Measurements from ENCODE around the gene COL8A2. TPM values are rescaled to one million over a fixed set of nuclear protein-coding genes. Genes with fewer than 3 reads are reported as not detected.

Gene COL8A2
- total RNA-seq, 2 donors from 2014 or later, result 0.08 TPM; not detected in 1

DNA sequence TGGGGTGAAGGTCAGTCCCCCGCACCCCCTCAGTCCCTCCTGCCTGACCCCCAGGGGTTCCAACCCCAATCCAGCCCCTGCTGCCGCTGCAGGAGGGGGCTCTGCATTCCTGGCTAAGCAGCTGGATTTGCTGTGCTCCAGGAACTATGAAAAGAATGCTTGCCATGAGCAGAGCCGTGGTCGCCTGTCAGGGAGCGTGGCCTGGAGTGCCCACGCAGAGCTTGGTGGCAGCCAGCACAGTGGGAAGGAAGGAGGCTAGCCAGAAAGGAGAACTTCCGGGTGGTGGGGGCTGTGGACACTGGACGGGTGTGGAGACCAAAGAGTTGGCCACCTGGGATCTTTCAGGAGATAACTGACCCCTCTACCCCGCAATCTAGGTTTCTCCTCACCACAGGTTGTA is 5.6 kb downstream of the COL8A2 start:
- peaks cover 11% of the 10 kb centered on the region for H3K4me1 Mint-ChIP-seq
- no peak for ATAC-seq (replicated peaks)
- H3K27me3 Mint-ChIP-seq, result peaks cover 28% of the 10 kb centered on the region
- no peaks in the 10 kb centered on the region for H3K36me3 Mint-ChIP-seq (ENCODE audit: low read depth)
- H3K4me3 Mint-ChIP-seq, result no peak overlapping the region
- H3K27ac Mint-ChIP-seq, result no peak overlapping the region
- H3K9me3 Mint-ChIP-seq, result no peaks in the 10 kb centered on the region

DNA sequence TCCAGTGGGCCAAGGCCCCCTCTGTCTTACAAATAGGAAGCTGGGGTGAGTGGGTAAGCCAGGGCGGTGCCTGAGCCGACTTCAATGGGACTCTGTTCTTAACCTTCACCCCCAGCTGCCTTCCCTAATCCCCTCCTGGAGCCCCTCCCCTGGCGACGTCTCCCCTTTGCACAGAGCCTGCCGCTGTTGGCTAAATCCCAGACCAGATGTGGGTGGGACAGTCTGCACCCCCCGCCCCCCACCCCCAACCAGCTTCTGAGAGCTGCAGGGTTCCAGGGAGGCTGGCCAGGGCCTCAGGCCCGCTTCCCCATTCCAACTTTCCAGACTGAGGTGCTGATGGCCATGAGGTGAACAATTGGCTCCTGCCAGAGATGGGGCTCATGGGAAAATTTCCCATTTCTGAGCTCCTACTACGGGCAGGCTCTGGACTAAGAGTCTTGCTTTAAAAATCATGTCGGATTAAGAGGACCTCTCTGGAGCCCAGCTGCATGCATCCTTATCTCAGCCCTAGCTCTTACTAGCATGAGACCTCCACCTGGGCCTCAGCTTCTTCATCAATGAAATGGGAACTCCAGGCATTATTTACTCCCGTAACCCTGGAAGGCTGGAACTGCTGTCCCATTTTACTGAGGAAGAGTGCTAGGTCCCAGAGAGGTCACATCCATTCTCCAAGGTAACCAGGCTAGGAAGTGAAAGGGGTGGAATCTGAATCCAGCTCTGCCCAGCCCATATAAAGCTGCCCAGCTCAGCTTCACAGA is 6.4 kb downstream of the COL8A2 start:
- no peak for ATAC-seq (replicated peaks)

GRCh38 chr1:36116901-36117300 is 8.1 kb downstream of the COL8A2 start:
- no peak for ATAC-seq (replicated peaks)
- peaks cover 4% of the 10 kb centered on the region for H3K27me3 Mint-ChIP-seq
- no peak overlapping the region for H3K4me3 Mint-ChIP-seq
- H3K4me1 Mint-ChIP-seq, result no peaks in the 10 kb centered on the region
- no peaks in the 10 kb centered on the region for H3K9me3 Mint-ChIP-seq
- no peaks in the 10 kb centered on the region for H3K36me3 Mint-ChIP-seq (ENCODE audit: low read depth)
- no peak overlapping the region for H3K27ac Mint-ChIP-seq

More for the DNA sequence above, 6.4 kb downstream of the COL8A2 start:
- H3K27ac Mint-ChIP-seq, result no peak overlapping the region
- H3K4me3 Mint-ChIP-seq, result no peak overlapping the region
- no peaks in the 10 kb centered on the region for H3K9me3 Mint-ChIP-seq
- H3K36me3 Mint-ChIP-seq (ENCODE audit: low read depth), result no peaks in the 10 kb centered on the region
- peaks cover 10% of the 10 kb centered on the region for H3K4me1 Mint-ChIP-seq
- peaks cover 21% of the 10 kb centered on the region for H3K27me3 Mint-ChIP-seq

- no peaks in the 10 kb centered on the region for H3K36me3 Mint-ChIP-seq (ENCODE audit: low read depth)
- peaks cover 3% of the 10 kb centered on the region for H3K27me3 Mint-ChIP-seq
Observed at GRCh38 chr1:36115931-36116330, 9.1 kb downstream of the COL8A2 start.

GRCh38 chr1:36115200-36115669 is 9.8 kb downstream of the COL8A2 start:
- Mint-ChIP-seq H3K4me3 (no peak overlapping the region), H3K27ac (no peak overlapping the region), H3K36me3 (ENCODE audit: low read depth) (no peaks in the 10 kb centered on the region), H3K4me1 (peaks cover 6% of the 10 kb centered on the region), H3K27me3 (peaks cover 3% of the 10 kb centered on the region), H3K9me3 (no peaks in the 10 kb centered on the region)
- ATAC-seq (replicated peaks), result no peak

More at GRCh38 chr1:36115931-36116330, 9.1 kb downstream of the COL8A2 start:
- Mint-ChIP-seq H3K4me3 (no peak overlapping the region), H3K9me3 (no peaks in the 10 kb centered on the region), H3K27ac (no peak overlapping the region), H3K4me1 (peaks cover 6% of the 10 kb centered on the region)
- ATAC-seq (replicated peaks), result no peak

DNA sequence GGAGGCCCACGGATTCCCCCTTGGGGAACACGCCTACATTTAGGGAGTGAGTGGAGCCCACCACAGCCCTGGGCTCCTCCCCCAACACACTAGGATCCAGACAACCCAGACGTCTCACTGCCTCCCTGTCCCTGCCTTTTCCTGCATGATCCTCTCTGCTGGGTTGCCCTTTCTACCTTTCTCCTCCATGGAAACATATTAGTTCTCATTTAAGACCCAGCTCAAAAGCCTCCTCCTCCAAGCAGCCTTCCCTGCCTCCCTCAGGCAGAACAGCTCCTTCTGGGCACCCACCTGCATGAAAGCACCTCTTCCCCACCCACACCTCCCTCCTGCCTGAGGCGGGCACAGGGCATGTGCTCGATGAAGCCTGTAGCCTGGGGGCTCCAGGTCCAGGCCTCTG is 10.7 kb downstream of the COL8A2 start:
- no peaks in the 10 kb centered on the region for H3K36me3 Mint-ChIP-seq (ENCODE audit: low read depth)
- H3K27me3 Mint-ChIP-seq, result no peaks in the 10 kb centered on the region
- no peak overlapping the region for H3K27ac Mint-ChIP-seq
- peaks cover 6% of the 10 kb centered on the region for H3K4me1 Mint-ChIP-seq
- H3K4me3 Mint-ChIP-seq, result no peak overlapping the region
- no peak for ATAC-seq (replicated peaks)
- no peaks in the 10 kb centered on the region for H3K9me3 Mint-ChIP-seq

- H3K9me3 Mint-ChIP-seq, result no peaks in the 10 kb centered on the region
- H3K4me1 Mint-ChIP-seq, result peaks cover 11% of the 10 kb centered on the region
- no peaks in the 10 kb centered on the region for H3K36me3 Mint-ChIP-seq (ENCODE audit: low read depth)
- no peak for ATAC-seq (replicated peaks)
- peak overlapping the region; percentile 4 for H3K27ac Mint-ChIP-seq
- H3K4me3 Mint-ChIP-seq, result no peak overlapping the region
- H3K27me3 Mint-ChIP-seq, result no peaks in the 10 kb centered on the region
Observed at GRCh38 chr1:36112823-36113222, 12.2 kb downstream of the COL8A2 start.

DNA sequence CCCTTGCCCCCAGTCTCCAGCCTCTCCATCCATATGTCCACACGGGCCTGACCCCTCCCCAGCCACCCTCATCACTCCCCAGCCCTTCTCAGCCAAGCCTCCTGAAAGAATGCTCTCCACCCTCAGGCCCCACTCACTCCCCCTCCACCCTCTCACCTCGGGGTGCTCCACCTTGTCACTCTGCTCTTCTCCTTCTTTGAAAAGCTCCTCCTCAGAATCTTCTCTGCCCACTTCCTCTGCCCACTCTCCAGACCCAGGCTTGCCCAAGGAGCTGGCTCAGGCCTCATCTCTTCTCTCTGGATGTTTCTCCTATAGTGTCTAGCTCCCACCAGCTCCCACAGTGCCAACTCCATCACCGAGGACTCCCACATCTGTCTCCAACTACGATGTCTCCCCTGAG is 13.9 kb downstream of the COL8A2 start:
- Mint-ChIP-seq H3K4me1 (peaks cover 11% of the 10 kb centered on the region), H3K36me3 (ENCODE audit: low read depth) (no peaks in the 10 kb centered on the region), H3K9me3 (no peaks in the 10 kb centered on the region), H3K4me3 (no peak overlapping the region), H3K27me3 (no peaks in the 10 kb centered on the region), H3K27ac (peak overlapping the region; percentile 85)
- ATAC-seq (replicated peaks), result no peak

DNA sequence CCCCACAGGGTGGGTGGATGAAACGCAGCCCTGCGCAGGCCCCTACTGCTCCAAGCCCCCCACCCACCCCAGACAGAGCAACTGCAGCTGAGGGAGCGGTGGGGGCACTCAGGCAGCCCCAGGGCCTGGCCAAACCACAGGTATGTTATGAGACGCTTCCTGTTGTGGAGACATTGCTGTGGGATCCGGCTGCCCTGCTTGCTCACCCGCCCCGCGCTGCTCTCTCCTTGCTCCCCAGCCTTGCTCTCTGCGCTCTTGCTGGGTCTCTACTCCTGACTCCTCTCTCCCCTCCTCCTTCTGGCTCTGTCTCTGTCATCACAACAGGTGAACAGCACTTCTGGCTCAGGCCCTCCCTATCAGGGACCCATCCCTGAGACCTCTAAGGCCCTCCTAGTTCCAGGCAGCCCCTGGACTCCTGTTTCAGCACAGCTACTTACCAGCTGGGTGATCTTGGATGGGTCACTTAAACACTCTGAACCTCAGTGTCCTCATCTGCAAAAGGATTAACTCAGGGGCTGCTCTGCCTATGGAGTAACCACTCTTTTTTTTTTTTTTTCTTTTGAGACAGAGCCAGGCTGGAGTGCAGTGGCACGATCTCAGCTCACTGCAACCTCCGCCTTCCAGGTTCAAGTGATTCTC is 15.9 kb downstream of the COL8A2 start:
- peak overlapping the region; percentile 12 for H3K4me3 Mint-ChIP-seq

DNA sequence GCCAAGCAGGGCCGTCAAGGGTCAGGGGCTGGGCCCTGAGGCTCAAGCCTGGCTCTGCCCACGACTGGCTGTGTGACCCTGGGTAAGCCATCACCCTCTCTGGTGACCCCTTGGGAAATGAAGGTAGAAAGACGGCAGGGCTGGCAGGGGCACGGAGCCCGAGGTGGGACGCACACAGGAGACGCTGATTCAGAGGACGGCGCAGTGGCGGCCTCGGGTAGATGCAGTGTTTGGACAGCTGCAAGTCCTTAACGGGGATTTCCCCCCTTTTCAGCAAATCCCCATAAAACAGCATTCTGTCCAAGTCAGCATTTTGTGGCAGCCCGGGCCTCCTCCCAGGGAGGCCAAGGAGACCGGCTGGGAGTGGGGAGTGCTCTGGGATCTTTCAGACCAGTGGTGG is 16.7 kb downstream of the COL8A2 start:
- H3K27ac Mint-ChIP-seq, result peak overlapping the region; percentile 48
- H3K4me1 Mint-ChIP-seq, result peaks cover 11% of the 10 kb centered on the region
- no peak overlapping the region for H3K4me3 Mint-ChIP-seq
- ATAC-seq (replicated peaks), result no peak
- H3K36me3 Mint-ChIP-seq (ENCODE audit: low read depth), result no peaks in the 10 kb centered on the region
- no peaks in the 10 kb centered on the region for H3K9me3 Mint-ChIP-seq
- no peaks in the 10 kb centered on the region for H3K27me3 Mint-ChIP-seq

More for the DNA sequence above, 15.9 kb downstream of the COL8A2 start:
- Mint-ChIP-seq H3K36me3 (ENCODE audit: low read depth) (no peaks in the 10 kb centered on the region), H3K4me1 (peaks cover 11% of the 10 kb centered on the region), H3K9me3 (no peaks in the 10 kb centered on the region), H3K27me3 (no peaks in the 10 kb centered on the region), H3K27ac (peak overlapping the region; percentile 71)
- peak; percentile 96 for ATAC-seq (replicated peaks)

- peaks cover 11% of the 10 kb centered on the region for H3K4me1 Mint-ChIP-seq
- no peak overlapping the region for H3K27ac Mint-ChIP-seq
- H3K4me3 Mint-ChIP-seq, result no peak overlapping the region
- H3K27me3 Mint-ChIP-seq, result no peaks in the 10 kb centered on the region
- H3K36me3 Mint-ChIP-seq (ENCODE audit: low read depth), result no peaks in the 10 kb centered on the region
- H3K9me3 Mint-ChIP-seq, result no peaks in the 10 kb centered on the region
- no peak for ATAC-seq (replicated peaks)
Observed at GRCh38 chr1:36107394-36107793, 17.6 kb downstream of the COL8A2 start.

DNA sequence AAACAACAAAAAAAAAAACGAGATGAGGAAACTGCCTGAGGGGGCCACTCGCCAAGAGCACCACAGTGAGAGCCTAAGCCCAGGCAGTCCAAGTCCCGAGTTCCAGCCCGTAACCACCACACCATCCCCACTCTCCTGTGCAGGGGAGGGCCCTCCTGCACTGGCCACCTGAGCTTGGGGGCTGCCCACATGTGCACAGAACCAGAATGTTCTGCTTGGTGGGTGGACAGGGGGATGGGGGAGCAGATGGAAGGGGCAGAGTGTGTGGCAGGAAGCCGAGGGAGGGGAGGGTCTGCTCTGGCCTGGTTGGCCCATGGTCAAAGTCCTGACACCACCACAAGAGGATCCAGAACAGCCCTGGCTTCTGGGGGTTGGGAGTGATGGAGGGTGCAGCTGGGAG is 18.8 kb downstream of the COL8A2 start:
- no peak overlapping the region for H3K4me3 Mint-ChIP-seq
- H3K27ac Mint-ChIP-seq, result no peak overlapping the region
- ATAC-seq (replicated peaks), result no peak
- no peaks in the 10 kb centered on the region for H3K9me3 Mint-ChIP-seq
- no peaks in the 10 kb centered on the region for H3K36me3 Mint-ChIP-seq (ENCODE audit: low read depth)
- peaks cover 8% of the 10 kb centered on the region for H3K4me1 Mint-ChIP-seq
- no peaks in the 10 kb centered on the region for H3K27me3 Mint-ChIP-seq

DNA sequence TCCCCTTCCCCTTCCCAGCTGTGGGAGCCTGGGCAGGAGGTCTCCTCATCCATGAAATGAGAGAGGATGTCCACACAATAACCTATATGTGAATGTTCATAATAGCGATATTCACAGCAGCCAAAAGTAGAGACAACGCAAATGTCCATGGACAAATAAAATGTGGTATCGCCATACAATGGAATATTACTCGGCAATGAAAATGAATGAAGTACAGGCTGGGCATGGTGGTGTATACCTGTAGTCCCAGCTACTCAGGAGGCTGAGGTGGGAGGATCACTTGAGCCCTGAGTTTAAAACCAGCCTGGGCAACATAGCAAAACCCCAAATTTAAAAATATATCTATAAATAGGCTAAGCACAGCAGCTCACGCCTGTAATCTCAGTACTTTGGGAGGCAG is 23.5 kb downstream of the COL8A2 start:
- Mint-ChIP-seq H3K27ac (no peak overlapping the region), H3K4me1 (no peaks in the 10 kb centered on the region), H3K9me3 (no peaks in the 10 kb centered on the region), H3K27me3 (no peaks in the 10 kb centered on the region), H3K36me3 (ENCODE audit: low read depth) (peaks cover 2% of the 10 kb centered on the region), H3K4me3 (no peak overlapping the region)
- ATAC-seq (replicated peaks), result no peak

DNA sequence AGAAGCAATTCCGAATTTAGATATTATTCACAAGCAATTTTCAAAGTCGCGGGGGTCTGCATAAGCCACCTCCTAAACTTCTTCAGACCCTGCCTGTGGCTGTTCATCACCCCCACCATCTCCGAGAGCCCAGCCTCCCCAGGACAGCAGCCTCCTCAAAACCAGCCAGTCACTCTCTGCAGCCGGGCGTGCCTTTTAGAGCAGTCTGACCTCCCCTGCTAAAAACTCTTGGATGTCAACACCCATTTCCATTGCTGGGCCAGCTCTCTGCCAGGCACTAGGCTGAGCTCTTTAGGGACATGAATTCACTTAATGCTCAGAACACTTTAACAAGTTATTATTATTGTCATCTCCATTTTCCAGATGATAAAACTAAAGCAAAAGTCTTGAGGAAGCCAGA is 24.6 kb downstream of the COL8A2 start:
- no peak overlapping the region for H3K27ac Mint-ChIP-seq
- peaks cover 5% of the 10 kb centered on the region for H3K36me3 Mint-ChIP-seq (ENCODE audit: low read depth)
- no peak for ATAC-seq (replicated peaks)
- no peaks in the 10 kb centered on the region for H3K4me1 Mint-ChIP-seq
- H3K9me3 Mint-ChIP-seq, result no peaks in the 10 kb centered on the region
- no peak overlapping the region for H3K4me3 Mint-ChIP-seq
- H3K27me3 Mint-ChIP-seq, result no peaks in the 10 kb centered on the region

DNA sequence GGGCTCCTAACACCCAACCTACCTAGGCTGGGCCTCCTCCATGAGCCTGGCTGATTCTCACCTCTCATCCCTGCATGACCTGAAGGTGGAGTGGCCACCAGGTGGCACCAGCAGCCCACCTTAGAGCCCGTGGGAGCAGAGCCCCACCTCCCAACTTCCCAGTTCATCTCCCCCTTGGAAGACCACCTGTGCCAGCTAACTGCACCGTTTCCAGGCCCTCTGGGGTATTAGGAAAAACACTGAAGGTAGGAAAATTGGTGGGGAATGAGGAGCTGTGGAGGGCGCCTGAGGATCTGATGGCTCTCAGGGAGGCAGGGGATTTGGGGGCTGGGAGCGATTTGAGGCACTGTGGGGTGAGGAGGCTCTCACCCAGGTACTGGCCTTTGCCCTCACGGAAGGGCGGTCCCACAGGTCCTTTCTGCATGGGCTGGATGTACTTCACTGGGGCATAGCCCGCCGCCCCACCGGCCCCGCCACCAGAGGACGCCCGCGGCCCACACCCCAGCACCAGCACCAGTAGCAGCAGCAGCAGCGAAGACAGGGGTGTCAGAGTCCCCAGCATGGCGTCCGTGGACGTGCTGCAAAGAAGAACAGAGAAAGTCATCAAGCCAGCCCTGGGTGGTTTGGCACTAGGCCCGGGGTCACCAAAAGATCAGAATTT is 25.2 kb downstream of the COL8A2 start:
- ATAC-seq (replicated peaks), result peak; percentile 95
- H3K27ac Mint-ChIP-seq, result no peak overlapping the region
- H3K9me3 Mint-ChIP-seq, result no peaks in the 10 kb centered on the region
- H3K27me3 Mint-ChIP-seq, result no peaks in the 10 kb centered on the region
- no peaks in the 10 kb centered on the region for H3K4me1 Mint-ChIP-seq
- H3K4me3 Mint-ChIP-seq, result peak overlapping the region; percentile 20
- peaks cover 8% of the 10 kb centered on the region for H3K36me3 Mint-ChIP-seq (ENCODE audit: low read depth)
